GM10266 (cell line): ENCODE data around the gene OR1N2.

Experiments
- DNase-seq: peaks from one replicate; pipeline ENCODE4 v3.0.0; 2012; ENCODE audit errors: extremely low spot score
- TF ChIP-seq, protein P1 (sequence below): IDR thresholded peaks from 2 replicates; pipeline ENCODE4 v1.5.1; 2012; ENCODE audit warnings: mild to moderate bottlenecking, low read depth; ENCODE audit not compliant: control insufficient read depth, insufficient read depth; ENCODE audit errors: missing control alignments

OR1N2 gene, protein sequence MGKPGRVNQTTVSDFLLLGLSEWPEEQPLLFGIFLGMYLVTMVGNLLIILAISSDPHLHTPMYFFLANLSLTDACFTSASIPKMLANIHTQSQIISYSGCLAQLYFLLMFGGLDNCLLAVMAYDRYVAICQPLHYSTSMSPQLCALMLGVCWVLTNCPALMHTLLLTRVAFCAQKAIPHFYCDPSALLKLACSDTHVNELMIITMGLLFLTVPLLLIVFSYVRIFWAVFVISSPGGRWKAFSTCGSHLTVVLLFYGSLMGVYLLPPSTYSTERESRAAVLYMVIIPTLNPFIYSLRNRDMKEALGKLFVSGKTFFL

DNA sequence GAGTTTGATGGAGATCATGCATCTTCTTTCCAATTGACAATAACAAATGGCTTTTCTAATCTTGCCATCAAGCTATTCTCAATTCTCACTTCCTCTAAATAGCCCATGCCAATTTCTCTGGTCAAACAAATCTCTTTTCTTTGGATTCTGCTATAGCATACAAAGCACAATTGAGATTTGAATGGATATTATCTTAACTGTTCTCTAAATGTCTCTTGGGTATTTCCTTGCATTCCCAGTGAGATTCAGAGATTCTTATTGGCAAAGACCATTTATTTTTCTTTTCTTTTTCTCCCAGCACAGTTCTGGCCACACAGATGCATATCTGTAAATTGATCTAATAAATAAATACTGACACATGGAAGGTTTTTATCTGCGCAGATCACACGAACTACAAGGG, at the start of gene OR1N2:
TSS of gene OR1N2 (plus strand) at position 301 of the 400 bp plus-strand sequence. CDS start 100 bp downstream, outside the sequence.
- TF ChIP-seq, protein P1, sequence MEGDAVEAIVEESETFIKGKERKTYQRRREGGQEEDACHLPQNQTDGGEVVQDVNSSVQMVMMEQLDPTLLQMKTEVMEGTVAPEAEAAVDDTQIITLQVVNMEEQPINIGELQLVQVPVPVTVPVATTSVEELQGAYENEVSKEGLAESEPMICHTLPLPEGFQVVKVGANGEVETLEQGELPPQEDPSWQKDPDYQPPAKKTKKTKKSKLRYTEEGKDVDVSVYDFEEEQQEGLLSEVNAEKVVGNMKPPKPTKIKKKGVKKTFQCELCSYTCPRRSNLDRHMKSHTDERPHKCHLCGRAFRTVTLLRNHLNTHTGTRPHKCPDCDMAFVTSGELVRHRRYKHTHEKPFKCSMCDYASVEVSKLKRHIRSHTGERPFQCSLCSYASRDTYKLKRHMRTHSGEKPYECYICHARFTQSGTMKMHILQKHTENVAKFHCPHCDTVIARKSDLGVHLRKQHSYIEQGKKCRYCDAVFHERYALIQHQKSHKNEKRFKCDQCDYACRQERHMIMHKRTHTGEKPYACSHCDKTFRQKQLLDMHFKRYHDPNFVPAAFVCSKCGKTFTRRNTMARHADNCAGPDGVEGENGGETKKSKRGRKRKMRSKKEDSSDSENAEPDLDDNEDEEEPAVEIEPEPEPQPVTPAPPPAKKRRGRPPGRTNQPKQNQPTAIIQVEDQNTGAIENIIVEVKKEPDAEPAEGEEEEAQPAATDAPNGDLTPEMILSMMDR, result no peak
- DNase-seq, result no peak

DNA sequence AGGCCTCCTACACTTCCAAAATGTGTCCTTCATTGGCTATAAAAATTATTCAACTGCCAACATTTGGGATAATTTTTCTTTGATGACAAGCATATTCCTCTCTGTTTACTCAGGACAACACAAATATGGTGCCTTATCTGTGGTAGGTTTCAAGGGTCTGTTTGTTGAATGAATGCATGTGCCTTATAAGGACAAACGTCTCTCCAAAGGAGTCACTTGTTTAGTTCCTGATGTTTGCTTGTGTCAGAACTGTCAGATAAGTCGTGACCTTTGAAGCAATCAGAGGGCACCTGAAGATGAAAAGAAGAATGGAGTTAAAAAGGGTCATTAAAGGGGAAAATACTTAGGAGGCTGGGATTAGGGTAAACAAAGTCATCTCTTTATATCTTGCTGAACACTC, 45.9 kb upstream of the OR1N2 start:
- DNase-seq, result no peak
- TF ChIP-seq, protein P1, result no peak

- no peak for DNase-seq
Measured at GRCh38 chr9:122510502-122510901, 42.4 kb upstream of the OR1N2 start, which contains the start of gene OR1J2. Gene OR1J2 (plus strand): TSS chr9:122510802. CDS start chr9:122510802, 0 bp downstream.

DNA sequence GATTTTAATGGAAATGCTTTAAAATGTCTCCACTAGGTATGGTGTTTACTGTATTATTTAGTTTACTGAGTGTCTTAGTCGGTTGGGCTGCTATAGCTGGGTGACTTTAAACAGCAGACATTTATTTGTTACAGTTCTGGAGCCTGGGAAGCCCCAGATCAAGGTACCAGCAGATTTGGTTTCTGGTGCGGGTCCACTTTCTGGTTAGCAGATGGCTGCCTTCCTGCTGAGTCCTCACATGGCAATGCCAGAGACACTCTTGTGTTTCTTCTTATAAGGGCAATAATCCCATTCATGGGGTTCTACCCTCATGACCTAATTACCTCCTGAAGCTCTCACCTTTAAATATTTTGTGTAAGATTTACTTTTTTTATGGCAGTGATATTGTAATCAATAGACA, 34.7 kb upstream of the OR1N2 start:
- TF ChIP-seq, protein P1, result no peak
- DNase-seq, result no peak

More at GRCh38 chr9:122510502-122510901, 42.4 kb upstream of the OR1N2 start, which contains the start of gene OR1J2:
- TF ChIP-seq, protein P1, result no peak

DNA sequence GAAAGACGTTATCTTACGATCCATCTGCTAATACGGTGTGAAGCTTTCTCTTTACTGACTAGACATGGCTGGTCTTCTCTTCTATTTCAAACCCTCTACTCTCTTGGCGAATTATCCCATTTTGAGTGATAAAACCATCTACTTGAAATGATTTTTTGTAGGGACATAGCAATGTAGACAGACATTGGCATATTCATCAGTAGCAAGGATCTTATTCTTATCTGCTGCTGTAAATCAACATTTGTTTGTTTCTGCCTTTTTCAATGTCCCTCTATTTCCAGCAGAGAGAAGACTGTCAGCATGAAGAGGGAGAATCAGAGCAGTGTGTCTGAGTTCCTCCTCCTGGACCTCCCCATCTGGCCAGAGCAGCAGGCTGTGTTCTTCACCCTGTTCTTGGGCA, 34.1 kb upstream of the OR1N2 start, which contains the start of gene OR1J4:
TSS of gene OR1J4 (plus strand) at position 301 of the 400 bp plus-strand sequence. CDS start at position 301, 0 bp downstream.
- DNase-seq, result no peak
- TF ChIP-seq, protein P1, result no peak

GRCh38 chr9:122519376-122519775, 33.5 kb upstream of the OR1N2 start:
- TF ChIP-seq, protein P1, result no peak
- DNase-seq, result no peak

DNA sequence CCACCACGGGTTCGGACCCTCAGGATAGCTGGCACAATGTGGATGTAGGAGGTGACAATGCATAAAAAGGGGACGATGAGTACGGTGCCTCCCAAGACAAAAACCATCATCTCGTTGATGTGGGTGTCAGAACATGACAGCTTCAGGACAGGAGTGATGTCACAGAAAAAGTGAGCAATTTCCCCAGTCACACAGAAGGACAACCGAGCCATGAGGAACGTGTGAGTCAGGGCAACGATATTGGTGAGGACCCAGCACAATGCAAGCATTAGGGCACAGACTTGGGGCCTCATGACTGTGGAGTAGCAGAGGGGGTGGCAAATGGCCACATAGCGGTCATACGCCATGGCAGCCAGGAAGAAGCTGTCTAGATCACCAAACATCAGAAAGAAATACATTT, 26.3 kb upstream of the OR1N2 start:
- TF ChIP-seq, protein P1, result no peak
- DNase-seq, result no peak
